TTC549 (cell line): ENCODE results near the gene KRTAP26-1.

Source experiments
- FAIRE-seq: peaks from 2 replicates; lab custom pipeline; 2012; peaks lifted over from hg19 to GRCh38; lab: Jason Lieb, UNC

The KRTAP26-1 gene

GRCh38 chr21:30320215-30320614 is at the start of gene KRTAP26-1:
Gene KRTAP26-1 (minus strand): TSS chr21:30320315. CDS start chr21:30320035, 280 bp downstream.
- no peak for FAIRE-seq

- no peak for FAIRE-seq
These were observed 35.8 kb upstream of the KRTAP26-1 start for GRCh38 chr21:30355906-30356305.

DNA sequence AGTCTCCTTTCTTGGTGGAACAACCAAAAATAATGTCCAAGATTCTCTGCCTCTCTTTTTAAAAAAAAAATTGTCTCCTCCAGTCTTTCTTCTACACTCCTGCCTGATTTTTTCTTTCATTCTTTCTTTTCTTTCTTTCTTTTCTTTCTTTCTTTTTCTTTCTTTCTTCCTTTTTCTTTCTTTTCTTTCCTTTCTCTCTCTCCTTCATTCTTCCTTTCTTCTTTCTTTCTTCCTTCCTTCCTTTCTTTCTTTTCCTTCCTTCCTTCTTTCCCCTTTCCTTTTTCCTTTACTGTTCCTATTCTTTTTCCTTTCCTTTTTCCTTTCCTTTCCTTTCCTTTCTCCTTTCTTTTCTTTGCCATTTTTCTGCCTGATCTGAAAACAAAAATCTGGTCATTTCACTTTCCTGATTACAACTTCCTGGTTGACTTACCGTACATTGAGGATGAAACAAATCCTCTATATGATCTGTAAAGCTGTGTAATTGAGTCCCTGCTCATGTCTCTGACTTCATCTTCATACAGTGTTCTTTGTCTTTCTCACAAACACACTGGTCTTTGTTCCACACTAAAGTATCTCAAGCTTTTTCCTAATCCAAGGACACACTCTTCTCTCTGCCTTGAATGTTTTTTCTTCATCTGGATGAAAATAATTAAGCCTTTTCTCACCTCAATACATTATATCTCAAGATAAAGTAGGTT is 34.3 kb upstream of the KRTAP26-1 start:
- no peak for FAIRE-seq

DNA sequence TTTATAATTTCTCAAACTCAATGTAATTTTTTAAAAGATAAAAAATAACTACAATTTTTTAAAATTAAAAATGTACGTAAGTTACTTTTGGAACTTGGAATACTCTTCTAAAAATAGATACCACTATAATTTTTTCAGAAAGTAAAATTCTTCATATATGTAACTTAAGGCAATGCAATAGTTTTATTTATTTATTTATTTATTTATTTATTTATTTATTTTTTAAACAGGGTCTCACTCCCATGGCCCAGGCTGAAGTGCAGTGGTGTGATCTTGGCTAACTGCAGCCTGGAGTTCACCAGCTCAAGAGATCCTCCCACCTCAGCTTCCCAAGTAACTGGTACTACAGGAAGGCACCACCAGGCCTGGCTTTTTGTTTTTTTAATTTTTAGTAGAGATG is 31.4 kb upstream of the KRTAP26-1 start:
- no peak for FAIRE-seq

- FAIRE-seq, result no peak
These were observed 29.5 kb upstream of the KRTAP26-1 start for GRCh38 chr21:30349572-30349971.

- FAIRE-seq, result no peak
These were observed 28.4 kb upstream of the KRTAP26-1 start, which contains the start of gene KRTAP23-1 for GRCh38 chr21:30348506-30348905. Gene KRTAP23-1 (minus strand): TSS chr21:30348606. CDS start chr21:30348606, 0 bp downstream.

DNA sequence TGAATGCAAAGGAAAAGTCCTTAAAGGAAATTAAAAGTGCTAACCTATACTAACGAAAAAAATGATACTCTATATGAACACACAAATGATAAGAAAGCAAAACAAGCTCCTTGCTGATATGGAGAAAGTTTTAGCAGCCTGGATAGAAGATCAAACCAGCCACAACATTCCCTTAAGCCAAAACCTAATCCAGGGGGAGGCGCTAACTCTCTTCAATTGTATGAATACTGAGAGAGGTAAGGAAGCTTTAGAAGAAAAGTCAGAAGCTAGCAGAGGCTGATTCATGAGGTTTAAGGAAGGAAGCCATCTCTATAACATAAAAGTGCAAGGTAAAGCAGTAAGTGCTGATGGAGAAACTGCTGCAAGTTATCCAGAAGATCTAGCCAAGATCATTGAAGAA is 24.9 kb upstream of the KRTAP26-1 start:
- FAIRE-seq, result no peak

GRCh38 chr21:30340714-30341573 is 20.8 kb upstream of the KRTAP26-1 start:
- FAIRE-seq, result peak; percentile 9

- no peak for FAIRE-seq
These were observed 18.6 kb upstream of the KRTAP26-1 start for GRCh38 chr21:30338717-30339116.

GRCh38 chr21:30337772-30338171 is 17.7 kb upstream of the KRTAP26-1 start:
- no peak for FAIRE-seq

DNA sequence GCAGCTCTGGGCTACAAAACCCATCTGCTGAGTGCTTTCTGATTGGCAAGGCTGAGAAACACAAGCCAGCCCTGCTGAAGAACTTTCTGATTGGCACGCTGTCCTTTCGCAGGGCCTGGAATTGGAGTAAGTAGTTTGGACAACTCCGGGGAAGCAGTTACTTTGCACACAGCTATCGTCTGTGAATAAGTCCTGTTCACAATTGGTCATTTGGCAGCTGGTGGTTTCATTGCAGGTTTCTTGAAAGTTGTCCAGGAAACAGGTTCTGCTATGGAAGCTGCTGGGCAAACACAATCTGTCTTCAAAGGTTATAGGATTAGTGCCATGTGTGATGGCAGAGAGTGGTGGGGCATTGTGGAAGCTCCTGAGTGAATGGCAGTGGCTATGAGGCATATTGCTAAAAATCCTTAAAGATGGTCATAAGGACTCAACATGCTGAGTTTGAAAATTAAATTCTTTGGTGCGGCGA is 17.2 kb upstream of the KRTAP26-1 start, which contains the start of gene KRTAP27-1:
KRTAP27-1 (minus strand) TSS at position 419 of the 469 bp plus-strand sequence; CDS start at position 393, 26 bp downstream.
- FAIRE-seq, result no peak

DNA sequence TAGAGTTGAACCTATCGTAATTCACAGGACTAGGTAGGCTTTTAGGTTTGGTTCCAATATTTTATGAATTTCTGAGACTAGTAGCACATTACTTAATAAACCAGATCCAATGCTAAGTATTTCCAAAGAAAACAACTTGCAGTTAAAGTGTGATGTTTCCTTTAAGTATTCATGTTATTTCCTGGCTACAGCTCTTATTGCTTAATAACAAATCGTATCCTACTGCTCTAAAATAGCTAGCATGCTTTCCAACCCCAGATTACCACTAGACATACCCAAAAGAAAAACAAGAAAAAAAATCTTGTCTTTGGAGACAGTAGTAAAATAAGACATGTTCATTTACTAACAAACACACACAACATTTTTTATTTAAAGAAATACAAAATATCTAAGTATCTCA is 16.5 kb upstream of the KRTAP26-1 start:
- no peak for FAIRE-seq

- FAIRE-seq, result no peak
These were observed 13.6 kb upstream of the KRTAP26-1 start for GRCh38 chr21:30333736-30334135.

DNA sequence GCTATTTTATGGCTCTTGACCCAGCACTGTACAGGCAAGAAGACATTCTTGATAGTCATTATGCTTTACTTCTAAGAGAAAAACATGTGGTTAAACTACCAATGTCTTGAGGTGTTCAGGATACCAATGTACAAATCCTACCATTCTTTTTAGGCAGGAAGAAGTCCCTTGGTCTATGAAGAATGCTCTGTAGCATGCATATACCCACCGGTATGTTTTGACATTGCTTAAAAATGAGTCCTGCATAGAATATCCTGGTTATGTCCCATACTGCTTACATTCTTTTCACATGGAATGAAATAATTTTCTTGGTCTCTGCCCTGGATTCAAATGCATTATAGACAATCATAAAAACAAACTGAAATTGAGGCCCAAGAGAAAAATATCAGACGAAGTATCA is 12.6 kb upstream of the KRTAP26-1 start:
- no peak for FAIRE-seq

DNA sequence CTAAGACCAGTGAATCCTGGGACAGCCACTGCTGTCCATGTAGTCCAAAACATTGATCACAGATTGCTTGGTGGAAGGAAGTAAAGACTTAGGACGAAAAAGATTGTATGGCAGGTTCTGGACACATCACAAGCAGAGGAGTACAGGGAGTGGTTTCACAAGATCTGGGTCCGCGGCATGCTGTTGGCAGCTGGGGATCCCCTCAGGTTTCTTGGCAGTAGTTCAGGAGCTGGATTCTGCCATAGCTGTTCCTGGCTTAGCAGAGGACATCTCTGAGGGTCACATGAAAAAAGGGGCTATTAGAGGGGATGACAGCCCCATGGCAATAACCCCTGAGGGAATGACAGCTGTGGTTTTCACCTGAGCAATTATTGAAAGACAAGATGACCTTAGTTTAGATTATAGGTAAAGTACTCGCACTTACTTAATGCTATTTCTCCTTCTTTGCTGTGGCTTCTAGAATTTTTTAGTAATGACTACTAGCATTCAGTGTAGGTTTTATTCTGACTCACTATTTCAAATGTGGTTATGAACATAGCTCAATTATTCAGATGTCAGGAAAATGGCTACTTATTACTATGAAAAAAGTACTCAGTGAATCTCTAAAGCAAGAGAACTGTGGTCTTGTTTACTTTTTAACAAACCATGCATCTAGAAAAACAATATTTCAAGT is 9.2 kb upstream of the KRTAP26-1 start:
- FAIRE-seq, result no peak

- no peak for FAIRE-seq
These were observed 6.3 kb upstream of the KRTAP26-1 start for GRCh38 chr21:30326390-30326789.

- no peak for FAIRE-seq
These were observed 4.4 kb downstream of the KRTAP26-1 start for GRCh38 chr21:30315701-30316100.

DNA sequence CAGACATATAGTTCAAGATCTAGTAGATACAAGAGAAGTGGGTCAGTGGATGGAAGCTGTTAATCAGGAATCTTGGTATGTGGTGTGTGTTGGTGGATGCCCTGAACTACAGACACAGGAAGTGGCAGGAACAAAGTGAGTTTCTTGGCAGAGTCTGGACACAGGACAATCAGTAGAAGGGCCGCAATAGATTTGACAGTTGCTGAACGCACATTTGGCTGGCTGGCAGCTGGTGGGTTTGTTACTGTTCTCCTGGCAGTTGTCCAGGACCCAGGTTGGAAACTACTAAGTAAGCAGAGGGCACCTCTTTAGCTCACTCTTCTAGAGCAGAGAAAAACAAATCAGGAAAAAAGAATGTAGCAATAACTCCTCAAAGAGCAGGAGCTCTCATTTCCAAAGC is 13.2 kb downstream of the KRTAP26-1 start:
- no peak for FAIRE-seq

DNA sequence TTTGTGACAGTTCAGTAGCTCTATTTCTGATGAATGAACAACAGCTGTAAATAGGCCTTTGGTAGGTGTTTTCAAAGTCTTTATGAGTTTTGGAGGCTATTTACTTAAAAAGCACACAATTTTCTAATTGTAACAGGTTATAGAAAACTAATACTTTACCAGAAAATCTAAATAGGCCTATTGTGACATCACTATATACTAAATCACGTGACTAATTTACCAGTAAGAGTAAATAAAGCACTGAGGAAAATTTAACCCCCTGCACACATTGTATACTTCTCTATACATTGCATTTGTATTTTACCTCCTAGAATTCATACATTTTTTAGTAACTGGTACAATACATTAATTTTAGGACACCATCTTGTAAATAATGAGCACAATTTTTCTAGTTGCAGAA is 15.0 kb downstream of the KRTAP26-1 start:
- no peak for FAIRE-seq

GRCh38 chr21:30289215-30289614 is 30.9 kb downstream of the KRTAP26-1 start, which contains the start of gene KRTAP25-1:
Gene KRTAP25-1 (minus strand): TSS chr21:30289514. CDS start chr21:30289490, 24 bp downstream.
- FAIRE-seq, result no peak

DNA sequence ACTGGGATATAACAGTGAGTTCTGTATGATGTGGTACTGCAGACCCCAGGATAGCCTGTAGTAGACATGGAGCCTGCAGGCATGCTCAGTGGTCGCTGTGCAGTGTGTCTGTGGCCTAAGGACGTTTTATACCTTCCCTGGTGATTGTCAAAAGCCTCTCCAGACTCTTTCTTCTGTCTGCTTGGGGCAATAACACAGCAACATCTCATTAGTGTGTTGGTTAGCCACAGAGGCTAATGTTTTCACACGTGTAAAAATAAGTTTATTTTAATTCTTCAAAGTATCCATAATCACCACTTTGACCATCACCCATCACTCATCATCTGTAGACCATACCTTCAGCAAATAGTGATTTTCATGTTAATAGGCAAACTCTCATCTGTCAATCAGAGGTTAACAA is 37.3 kb downstream of the KRTAP26-1 start, which contains the start of gene KRTAP24-1:
KRTAP24-1 (minus strand) TSS at position 101 of the 400 bp plus-strand sequence; CDS start at position 83, 18 bp downstream.
- no peak for FAIRE-seq

DNA sequence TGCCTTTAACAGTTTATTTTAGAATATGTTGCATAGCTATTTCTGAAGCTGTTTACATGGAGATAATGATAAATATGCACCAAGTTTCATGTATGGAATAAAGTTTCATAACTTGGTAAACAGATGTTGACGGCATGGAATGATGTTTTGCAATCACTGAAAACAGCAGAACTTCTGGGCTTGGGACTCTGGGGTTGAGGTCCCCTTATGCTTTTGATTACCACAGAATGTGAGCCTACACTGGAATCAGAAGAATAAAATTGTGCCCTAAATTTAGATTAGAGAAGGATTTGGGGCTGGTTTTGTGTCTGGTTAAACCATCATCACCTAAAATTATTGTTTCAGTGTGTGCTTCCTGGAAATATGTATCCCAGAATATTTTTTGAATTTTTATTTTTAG is 48.5 kb downstream of the KRTAP26-1 start:
- no peak for FAIRE-seq
